GM19023 (cell line): Measurements from ENCODE around the gene HOXD3.

ENCODE experiments used
- ATAC-seq: cut with Tn5 transposase; IDR thresholded peaks from one replicate; pipeline ENCODE4 v1.9.1; 2021; ENCODE audit warnings: mild to moderate bottlenecking, moderate library complexity; ENCODE audit not compliant: unreplicated experiment

HOXD3 gene

DNA sequence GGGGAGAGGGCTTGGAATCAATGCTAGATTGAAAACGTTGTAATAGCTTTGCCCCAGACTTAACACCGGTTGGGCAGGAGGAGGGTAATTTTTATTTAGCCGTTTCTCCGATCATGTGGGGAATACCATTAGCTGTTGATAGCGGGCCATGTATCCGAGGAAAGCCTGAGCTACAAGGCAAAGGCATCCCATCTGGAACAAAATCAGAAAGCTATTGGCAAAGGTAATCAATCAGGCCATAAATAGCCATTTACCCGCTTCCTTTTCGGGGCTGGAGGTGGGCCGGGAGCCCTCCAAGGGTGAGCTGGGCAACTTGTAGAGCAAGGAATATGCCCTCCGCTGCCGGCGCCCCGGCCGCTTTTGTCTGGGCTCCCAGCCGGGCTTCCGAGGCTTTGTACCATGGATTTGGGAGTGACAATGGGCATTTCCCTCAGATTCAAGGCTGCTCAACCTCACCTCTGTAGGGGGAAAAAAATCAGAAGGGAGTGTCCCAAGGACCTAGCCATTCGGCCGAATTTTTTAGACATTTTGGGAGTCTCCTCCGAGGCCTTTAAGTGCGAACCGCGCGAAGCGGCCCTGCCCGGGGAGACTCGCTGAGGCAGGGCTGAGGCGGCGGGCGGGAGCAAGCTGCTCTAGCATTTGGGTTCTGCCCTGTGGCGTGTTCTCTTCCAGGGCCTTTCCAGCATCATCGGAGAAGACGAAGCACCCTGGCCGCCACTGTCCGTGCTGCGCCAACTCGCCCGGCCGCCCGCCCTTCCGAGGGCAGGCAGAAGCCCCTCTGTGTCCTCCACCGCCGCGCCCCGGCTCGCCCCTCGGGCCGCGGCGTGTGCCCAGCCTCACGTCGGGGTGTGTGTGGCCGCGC, 35.7 kb upstream of the HOXD3 start:
- no peak for ATAC-seq

DNA sequence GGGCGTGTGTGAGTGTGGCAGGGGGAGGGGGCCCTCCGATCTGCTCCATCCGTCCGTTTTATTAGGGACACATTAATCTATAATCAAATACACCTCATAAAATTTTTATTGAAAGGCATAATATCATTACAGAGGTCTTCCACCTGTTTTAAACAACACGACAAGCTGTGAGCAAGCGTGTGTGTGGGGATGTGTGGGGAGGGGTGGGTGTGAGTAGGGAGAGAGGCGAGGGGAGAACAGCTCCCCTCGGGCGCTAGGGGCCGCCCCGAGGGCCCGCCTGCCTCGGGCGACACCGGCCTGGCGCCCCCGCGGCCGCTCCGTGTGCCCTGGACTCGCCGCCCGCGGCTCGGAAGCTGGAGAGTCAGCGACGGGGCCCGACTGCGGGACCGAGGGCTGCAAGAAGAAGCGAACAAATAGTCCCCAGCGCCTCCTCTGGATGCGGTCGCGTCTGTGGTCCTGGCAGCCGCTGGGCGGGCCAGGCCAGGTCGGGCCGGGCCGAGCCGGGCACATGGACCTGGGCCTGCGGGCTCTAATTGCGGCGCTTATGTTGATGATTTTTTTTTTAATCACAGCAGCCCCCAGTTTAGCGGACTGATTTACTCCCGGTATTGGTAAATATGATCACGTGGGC, 34.9 kb upstream of the HOXD3 start:
- ATAC-seq, result no peak

DNA sequence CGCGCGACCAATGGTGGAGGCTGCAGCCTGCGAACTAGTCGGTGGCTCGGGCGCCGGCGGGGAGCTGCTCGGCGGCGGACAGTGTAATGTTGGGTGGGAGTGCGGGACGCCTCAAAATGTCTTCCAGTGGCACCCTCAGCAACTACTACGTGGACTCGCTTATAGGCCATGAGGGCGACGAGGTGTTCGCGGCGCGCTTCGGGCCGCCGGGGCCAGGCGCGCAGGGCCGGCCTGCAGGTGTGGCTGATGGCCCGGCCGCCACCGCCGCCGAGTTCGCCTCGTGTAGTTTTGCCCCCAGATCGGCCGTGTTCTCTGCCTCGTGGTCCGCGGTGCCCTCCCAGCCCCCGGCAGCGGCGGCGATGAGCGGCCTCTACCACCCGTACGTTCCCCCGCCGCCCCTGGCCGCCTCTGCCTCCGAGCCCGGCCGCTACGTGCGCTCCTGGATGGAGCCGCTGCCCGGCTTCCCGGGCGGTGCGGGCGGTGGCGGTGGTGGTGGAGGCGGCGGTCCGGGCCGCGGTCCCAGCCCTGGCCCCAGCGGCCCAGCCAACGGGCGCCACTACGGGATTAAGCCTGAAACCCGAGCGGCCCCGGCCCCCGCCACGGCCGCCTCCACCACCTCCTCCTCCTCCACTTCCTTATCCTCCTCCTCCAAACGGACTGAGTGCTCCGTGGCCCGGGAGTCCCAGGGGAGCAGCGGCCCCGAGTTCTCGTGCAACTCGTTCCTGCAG, 34.3 kb upstream of the HOXD3 start, which contains the start of gene HOXD9:
HOXD9 (plus strand) TSS at position 37 of the 728 bp plus-strand sequence; CDS start at position 87, 50 bp downstream.
- ATAC-seq, result no peak

DNA sequence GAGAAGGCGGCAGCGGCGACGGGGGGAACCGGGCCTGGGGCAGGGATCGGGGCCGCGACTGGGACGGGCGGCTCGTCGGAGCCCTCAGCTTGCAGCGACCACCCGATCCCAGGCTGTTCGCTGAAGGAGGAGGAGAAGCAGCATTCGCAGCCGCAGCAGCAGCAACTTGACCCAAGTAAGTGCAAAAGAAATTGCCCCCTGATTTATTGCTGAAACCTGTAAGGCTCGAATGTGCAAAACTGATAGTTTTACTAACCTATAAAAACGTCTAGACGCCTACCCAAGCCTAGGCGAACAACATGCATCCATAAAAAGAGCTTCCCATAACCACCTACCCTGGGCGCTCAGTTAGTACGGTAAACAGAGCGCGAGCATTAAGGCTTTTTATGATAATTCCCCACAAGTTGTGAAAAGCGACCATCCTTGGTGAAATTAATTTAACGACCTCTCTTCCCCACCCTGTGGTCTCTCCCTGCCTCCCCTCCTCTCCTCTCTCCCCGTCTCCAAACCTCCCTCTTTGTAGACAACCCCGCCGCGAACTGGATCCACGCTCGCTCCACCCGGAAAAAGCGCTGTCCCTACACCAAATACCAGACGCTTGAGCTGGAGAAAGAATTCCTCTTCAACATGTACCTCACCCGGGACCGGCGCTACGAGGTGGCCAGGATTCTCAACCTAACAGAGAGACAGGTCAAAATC, 33.5 kb upstream of the HOXD3 start:
- no peak for ATAC-seq

DNA sequence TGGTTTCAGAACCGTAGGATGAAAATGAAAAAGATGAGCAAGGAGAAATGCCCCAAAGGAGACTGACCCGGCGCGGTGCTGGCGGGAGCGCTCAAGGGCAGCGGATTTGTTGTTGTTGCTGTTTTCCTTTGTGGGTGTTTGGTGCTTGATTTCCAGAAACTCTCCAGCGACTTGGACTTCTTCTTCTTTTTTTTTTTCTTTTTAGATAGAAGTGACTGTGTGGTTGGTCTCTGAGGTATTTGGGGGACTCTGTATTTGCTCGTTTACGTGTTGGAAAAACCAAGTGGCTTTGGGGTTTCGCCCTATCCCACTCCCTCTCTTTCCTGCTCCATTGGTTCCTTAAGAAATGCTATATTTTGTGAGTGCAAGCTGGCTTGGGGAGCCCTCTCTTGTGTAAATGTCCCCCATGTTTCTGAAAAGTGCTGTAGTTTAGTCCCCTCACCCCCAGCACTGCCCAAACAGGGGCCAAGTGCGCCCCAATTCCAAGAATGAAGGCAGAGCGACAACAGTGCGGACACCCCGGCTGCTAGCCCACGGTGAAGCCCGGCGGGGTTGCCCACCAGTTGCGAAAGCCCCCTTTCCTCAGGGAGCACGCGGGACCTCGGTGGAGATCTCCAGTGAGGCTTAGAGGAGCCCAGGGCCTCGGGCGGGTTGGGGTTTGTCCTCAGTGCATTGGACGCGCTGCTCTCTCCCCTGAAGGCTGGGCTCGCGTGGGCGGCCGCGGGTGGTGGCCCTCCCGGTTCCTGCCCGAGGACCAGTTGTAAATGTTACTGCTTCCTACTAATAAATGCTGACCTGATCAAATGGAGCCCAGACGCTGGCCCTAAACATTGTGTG, 32.8 kb upstream of the HOXD3 start:
- no peak for ATAC-seq

DNA sequence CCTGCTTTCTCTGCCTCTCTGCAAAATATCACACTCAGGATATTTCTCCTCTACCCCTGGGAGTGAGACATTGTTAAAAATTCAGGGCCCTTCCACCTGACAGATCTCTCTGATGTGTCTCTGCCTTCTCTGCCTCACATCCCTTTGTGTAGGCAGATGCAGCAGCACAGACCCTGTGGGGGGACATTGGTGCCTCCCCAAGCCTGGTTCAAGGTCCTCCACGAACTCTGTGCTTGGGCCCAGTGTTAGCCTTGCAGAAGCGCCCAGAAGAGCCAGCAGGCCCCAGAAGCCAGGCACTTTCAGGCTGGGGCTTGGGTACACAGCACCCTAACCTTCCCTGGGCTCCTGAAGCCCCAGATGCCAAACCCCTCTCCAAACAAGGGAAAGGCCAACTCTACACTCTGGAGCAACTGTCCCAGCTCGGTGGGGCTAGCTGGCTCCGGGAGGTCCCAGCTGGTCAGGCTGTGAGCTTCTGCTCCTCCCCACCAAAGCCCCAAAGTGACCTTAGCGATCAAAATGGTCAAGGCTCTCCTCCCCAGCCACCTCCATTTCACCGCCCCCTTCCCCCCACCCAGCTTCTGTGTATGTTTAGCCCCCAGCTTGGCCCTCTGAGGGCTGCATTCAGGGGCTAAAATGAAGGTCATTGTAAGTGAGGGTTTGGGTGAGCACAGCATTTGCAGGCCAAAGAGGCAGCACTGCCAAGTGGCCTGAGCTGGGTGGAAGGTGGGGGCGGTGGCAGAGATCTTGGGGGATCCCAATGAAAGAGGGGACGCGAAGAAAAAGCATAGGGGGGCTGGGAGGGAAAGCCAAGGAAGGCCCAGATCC, 31.9 kb upstream of the HOXD3 start:
- no peak for ATAC-seq

DNA sequence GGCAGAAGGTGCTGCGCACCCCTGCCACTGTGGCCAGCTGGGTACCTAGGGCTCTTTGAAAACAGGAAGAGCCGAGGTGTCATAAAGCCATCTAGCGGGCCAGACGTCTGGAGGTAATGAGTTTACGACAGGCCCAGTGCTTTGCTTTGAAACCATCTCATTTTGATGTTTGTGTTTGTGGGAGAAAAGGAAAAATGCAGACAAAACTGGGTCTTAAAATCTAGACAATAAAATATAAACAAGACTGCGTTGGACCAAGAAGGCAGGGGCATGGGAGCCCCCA, 31.4 kb upstream of the HOXD3 start:
- ATAC-seq, result no peak

DNA sequence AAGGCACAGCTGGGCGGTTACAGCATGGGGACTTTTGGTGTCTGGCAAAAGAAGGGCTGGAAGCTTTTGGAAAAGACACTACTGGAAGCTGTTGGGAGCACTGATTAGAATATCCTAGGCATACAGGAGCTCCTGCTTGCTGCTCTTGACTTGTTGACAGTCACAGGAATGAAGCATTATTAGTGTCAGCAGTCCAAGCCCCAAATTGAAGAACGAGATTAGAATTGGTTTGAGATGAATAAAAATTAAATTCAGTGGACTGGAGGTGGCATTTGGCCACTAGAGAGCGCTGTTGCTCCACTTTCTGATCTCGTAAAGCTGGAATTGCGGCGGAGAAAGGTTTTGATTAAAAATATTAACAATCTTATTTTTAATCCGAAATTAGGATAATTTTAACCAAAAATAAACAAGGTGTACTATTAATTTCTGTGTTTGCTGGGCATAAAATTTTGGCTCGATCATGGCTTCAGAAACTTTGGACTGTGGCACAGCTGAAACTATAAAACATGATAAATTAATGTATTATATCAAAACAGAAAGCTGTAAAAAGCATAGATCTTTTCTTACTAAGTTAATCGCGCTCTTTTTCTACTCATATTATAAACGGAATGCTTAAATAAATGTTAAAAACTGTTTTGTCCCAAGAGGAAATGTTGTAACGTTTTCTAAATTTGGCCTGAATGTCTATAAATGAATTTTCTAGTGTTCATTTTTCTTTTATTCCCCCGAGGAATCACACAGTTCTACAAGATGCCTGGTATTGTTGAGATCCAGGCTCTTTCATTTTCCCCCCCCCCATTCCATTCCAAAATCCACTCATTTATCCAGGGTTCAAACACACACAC, 30.0 kb upstream of the HOXD3 start:
- no peak for ATAC-seq

DNA sequence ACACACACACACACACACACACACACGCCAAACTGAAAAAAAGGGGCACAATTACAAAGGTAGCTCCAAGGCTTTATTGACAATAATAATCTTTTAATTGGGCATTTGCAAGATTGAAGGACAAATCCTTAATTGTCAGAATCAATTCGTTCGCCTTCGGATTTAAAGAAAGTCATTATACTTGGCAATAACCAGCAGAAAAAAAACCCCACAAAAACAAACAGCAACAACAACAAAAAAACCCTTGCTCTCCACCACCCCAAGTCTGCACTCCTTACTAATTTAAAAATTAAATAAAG, 29.4 kb upstream of the HOXD3 start:
- no peak for ATAC-seq

DNA sequence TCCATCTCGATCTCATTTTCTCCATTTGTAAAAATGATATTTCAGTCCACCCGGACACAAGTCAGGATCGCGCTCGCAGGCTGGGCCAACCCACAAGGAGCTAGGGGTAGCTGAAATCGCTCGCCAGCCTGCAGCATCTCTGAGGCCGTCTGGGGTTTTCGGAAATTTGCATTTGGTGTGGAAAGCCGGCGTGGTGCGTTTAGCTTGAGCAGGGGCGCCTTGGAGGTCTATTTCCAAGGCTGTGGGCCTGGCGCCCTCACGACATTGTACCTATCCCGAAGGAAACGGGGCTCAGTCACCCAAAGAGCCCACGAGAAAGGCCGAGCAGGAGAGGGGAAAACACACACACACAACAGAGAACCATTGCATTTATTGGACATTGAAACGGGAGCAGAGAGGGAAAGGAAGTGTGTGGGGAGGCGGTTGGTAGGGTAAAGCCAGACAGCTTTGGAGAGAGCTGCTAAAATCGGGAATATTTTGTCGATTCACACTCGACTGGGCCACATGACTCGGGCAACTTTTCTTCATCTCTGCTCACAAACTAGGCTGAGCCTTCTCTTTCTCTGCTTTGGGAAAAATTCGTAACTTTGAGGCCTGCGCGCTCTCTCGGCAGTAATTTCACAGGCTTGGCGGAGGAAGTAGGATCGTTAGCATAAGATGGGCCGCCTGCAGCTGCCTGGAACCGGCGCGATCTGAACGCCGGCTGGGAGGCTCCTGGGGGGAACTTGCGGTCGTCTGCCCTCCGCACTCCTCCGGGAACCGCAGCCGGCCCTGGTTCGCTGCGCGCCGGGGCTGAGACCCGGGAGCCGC, 28.7 kb upstream of the HOXD3 start:
- ATAC-seq, result no peak

DNA sequence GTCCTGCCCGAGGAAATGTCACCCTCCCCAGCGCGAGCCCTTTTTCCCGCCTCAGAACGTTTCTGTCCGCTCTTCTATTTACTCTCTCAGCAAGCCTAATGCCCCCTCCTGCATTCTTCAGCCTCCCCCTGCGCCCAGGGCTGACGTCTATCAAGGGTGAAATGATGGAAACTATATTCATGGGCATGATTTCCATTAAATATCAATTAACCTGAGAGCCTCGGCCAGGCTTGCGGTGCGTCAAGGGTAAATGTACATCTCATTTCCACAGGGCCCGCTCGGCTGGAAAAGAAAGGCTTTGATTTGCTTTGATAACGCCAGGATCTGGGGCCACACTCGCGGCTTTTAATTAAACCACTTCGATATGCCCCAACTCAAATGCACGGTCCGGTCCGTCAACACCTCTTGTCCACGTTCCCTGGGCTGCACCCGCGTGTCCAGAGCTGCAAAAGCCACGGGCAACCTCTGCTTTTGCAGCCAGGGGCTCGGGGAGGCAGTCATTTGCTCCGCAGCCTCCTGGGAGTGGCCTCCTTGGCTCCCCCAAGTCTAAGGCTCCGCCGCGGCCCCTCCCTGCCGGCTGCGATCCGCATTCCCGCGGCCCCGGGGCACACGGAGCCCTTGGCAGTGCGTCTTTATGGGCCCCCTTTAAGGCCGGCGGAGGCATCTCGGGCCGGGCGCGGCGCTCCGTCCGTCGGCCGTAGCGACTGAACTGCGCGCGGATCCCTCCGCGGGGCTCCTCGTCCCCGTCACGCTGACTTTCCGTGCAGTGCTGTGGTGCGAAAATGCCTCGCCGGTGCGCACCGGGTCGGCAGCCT, 27.9 kb upstream of the HOXD3 start, which contains the start of gene HOXD8:
HOXD8 (plus strand) TSS at position 724 of the 815 bp plus-strand sequence. CDS start 662 bp downstream, outside the sequence.
- ATAC-seq, result no peak

DNA sequence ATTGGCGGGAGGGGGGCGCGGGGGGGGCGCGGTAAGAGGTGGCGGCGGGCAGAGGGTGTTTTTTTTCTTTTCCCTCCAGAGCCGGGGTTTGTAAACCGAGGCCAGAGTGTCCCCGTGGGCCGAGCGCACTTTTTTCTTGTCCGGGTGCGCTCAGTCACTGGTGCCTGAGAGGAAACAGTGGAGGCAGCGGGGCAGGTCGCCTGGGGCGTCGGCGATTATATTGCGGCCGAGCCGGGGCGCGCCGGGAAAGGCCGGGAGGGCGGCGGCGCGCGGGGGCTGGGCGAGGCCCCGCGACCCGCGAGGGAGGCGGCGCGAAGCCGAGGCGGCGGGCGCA, 27.3 kb upstream of the HOXD3 start:
- ATAC-seq, result no peak

DNA sequence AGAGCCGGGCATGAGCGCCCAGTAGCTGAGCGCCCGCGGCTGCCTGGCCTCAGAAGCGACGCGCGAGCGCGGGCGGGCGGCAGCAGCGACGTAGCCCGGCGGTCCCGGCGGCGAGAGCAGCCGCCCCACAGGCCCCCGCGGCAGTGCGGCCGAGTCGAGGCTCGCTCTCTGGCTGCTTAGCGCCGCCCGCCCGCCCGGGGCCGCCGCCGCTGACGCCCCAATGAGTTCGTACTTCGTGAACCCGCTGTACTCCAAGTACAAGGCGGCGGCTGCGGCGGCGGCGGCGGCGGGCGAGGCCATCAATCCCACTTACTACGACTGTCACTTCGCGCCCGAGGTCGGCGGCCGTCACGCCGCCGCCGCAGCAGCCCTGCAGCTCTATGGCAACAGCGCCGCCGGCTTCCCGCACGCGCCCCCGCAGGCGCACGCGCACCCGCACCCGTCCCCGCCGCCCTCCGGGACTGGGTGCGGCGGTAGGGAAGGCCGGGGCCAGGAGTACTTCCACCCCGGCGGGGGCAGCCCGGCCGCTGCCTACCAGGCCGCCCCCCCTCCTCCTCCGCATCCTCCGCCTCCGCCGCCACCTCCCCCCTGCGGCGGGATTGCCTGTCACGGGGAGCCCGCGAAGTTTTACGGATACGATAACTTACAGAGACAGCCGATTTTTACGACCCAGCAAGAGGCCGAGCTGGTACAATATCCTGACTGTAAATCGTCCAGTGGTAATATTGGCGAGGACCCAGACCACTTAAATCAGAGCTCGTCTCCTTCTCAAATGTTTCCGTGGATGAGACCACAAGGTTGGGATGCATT, 26.8 kb upstream of the HOXD3 start:
- no peak for ATAC-seq

DNA sequence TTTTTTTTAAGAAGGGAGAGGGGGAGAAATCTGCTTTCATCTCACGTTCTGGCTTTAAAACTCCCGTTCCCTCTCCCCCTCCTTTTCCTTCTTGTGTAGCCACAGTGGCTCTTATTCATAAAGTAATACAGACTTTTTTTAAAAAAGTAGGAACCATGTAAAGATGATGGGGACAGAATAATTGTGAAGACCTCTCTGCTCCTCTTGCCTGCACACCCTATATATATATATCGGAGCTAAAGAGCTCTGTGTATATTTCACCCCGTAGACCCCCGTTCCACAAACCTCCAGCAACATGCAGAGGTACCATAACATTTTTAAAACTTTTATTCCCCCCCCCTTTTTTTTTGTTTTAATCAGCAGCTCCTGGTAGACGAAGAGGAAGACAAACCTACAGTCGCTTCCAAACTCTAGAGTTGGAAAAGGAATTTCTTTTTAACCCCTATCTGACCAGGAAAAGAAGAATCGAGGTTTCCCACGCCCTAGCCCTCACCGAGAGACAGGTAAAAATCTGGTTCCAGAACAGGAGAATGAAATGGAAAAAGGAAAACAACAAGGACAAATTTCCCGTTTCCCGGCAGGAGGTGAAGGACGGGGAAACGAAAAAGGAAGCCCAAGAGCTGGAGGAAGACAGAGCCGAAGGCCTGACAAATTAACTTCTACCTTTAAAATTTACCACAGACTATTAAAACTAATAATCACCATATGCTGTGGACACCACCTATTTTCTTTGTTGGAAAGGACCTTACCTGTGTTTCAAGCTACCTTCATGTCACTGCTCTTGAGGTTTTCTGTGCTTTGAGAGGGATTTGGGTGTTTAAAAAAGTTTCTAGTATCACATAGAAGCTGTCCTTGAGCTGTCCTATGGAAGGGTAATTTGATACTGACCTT, 25.9 kb upstream of the HOXD3 start:
- ATAC-seq, result no peak

DNA sequence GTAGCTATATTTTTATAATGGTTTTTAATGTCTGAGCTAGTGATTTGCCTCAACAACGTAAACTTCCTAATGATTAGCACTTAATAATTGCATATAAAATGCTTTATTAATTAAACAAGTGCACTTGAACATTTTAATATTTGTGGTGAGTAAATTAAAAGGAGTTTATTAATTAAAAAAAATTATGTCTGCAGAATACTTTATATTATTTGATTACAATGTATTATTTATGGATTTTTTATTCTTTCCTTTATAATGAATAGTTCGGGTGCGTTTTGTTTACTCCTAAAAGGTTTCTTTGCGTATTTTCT, 25.3 kb upstream of the HOXD3 start:
- no peak for ATAC-seq
